Measurements from ENCODE around the gene PLXND1. TPM values are rescaled to one million over a fixed set of nuclear protein-coding genes. Genes with fewer than 3 reads are reported as not detected.

PLXND1 gene
- total RNA-seq, 4 donors from 2014 or later, result 155 to 300 (median 197) TPM

GRCh38 chr3:129605922-129606635 lies 397 bp downstream of the PLXND1 start:
- Histone ChIP-seq H3K36me3 (no peaks in the 10 kb centered on the region), H3K9me3 (no peaks in the 10 kb centered on the region), H3K27ac (peak overlapping the region; percentile 55 to 97 (median 82)), H3K4me3 (peak overlapping the region; percentile 56 to 84 (median 76)), H3K27me3 (no peaks in the 10 kb centered on the region), H3K4me1 (peaks cover 0 to 76% (median 53%) of the 10 kb centered on the region in 4 donors)
- no peak for DNase-seq (ENCODE audit: low spot score in 2 of 2)
- WGBS, 2 donors, result 0% methylated on average over 20 to 45 of the region's 98 CpGs
- TF ChIP-seq, protein P1, sequence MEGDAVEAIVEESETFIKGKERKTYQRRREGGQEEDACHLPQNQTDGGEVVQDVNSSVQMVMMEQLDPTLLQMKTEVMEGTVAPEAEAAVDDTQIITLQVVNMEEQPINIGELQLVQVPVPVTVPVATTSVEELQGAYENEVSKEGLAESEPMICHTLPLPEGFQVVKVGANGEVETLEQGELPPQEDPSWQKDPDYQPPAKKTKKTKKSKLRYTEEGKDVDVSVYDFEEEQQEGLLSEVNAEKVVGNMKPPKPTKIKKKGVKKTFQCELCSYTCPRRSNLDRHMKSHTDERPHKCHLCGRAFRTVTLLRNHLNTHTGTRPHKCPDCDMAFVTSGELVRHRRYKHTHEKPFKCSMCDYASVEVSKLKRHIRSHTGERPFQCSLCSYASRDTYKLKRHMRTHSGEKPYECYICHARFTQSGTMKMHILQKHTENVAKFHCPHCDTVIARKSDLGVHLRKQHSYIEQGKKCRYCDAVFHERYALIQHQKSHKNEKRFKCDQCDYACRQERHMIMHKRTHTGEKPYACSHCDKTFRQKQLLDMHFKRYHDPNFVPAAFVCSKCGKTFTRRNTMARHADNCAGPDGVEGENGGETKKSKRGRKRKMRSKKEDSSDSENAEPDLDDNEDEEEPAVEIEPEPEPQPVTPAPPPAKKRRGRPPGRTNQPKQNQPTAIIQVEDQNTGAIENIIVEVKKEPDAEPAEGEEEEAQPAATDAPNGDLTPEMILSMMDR (IDR thresholded peaks at IDR 0.05), result no peak
- TF ChIP-seq EP300 (IDR thresholded peaks at IDR 0.05) (no peak), POLR2A (IDR thresholded peaks at IDR 0.05) (no peak)

- DNase-seq (ENCODE audit: low spot score in 2 of 2), result peak in 1 of 2 donors; percentile 32
- Histone ChIP-seq H3K4me3 (peak overlapping the region; percentile 56 to 84 (median 76)), H3K27me3 (no peaks in the 10 kb centered on the region), H3K4me1 (peaks cover 0 to 80% (median 57%) of the 10 kb centered on the region in 4 donors), H3K36me3 (no peaks in the 10 kb centered on the region), H3K27ac (peak overlapping the region; percentile 55 to 97 (median 82)), H3K9me3 (no peaks in the 10 kb centered on the region)
- peak in 1 of 2 donors; percentile 38 for TF ChIP-seq EP300 (IDR thresholded peaks at IDR 0.05)
- TF ChIP-seq, protein P1 (IDR thresholded peaks at IDR 0.05), result peak in 3 of 5 experiments; percentile 14 to 32 (median 29)
- TF ChIP-seq POLR2A (IDR thresholded peaks at IDR 0.05), result no peak
- 0% methylated on average over 6 to 42 of the region's 98 CpGs for WGBS, 2 donors
Observed at GRCh38 chr3:129605203-129605921, 1.1 kb downstream of the PLXND1 start.

GRCh38 chr3:129604767-129605166 lies 1.7 kb downstream of the PLXND1 start:
- no peaks in the 10 kb centered on the region for H3K9me3 ChIP-seq
- H3K27ac ChIP-seq, result peak overlapping the region; percentile 55 to 97 (median 82)
- peaks cover 0 to 80% (median 60%) of the 10 kb centered on the region in 4 donors for H3K4me1 ChIP-seq
- H3K4me3 ChIP-seq, result peak overlapping the region; percentile 56 to 84 (median 76)
- 22 to 25% methylated on average over 5 to 12 of the region's 12 CpGs for WGBS, 2 donors
- H3K36me3 ChIP-seq, result no peaks in the 10 kb centered on the region
- DNase-seq (ENCODE audit: low spot score in 2 of 2), result no peak
- H3K27me3 ChIP-seq, result no peaks in the 10 kb centered on the region
- TF ChIP-seq EP300 (IDR thresholded peaks at IDR 0.05), result no peak
- TF ChIP-seq, protein P1 (IDR thresholded peaks at IDR 0.05), result no peak

GRCh38 chr3:129603991-129604749 lies 2.3 kb downstream of the PLXND1 start:
- WGBS, 2 donors, result 34 to 41% methylated on average over 6 to 8 of the region's 8 CpGs
- H3K9me3 ChIP-seq, result no peaks in the 10 kb centered on the region
- no peak for DNase-seq (ENCODE audit: low spot score in 2 of 2)
- TF ChIP-seq EP300 (IDR thresholded peaks at IDR 0.05), result no peak
- TF ChIP-seq POLR2A (IDR thresholded peaks at IDR 0.05), result no peak
- TF ChIP-seq, protein P1 (IDR thresholded peaks at IDR 0.05), result no peak
- peak overlapping the region; percentile 21 to 97 (median 82) for H3K27ac ChIP-seq
- H3K36me3 ChIP-seq, result no peaks in the 10 kb centered on the region
- peaks cover 0 to 80% (median 65%) of the 10 kb centered on the region in 4 donors for H3K4me1 ChIP-seq
- peak overlapping the region; percentile 56 to 84 (median 76) for H3K4me3 ChIP-seq
- H3K27me3 ChIP-seq, result no peaks in the 10 kb centered on the region

Data from tibial nerve (tissue), 4 donors.